Endothelial cell of umbilical vein (primary cell): ENCODE measurements around the gene LZTS2. TPM values are rescaled to one million over a fixed set of nuclear protein-coding genes. Genes with fewer than 3 reads are reported as not detected.

ENCODE experiments used
- BruUV-seq: library from RNA; stranded (reverse); fragments of 400-500 nt; replicated peaks from 2 replicates; lab custom pipeline; 2021; lab: Mats Ljungman, UMichigan
- CTCF ChIA-PET: fragments of 300-600, 350-600 bp; sonication (Branson Sonifier 250); formaldehyde crosslinking; loops from one replicate; lab custom pipeline; 2021; ENCODE audit warnings: antibody characterized with exemption, inconsistent platforms; lab: Charles Lee
- POLR2A ChIA-PET: fragments of 300-600, 350-600 bp; sonication (Branson Sonifier 250); formaldehyde crosslinking; loops from one replicate; lab custom pipeline; 2021; ENCODE audit warnings: antibody characterized with exemption, inconsistent platforms; lab: Charles Lee
- DNase-seq: peaks from one replicate; pipeline ENCODE4 v3.0.0-alpha.2; 2011; ENCODE audit warnings: low read depth, low spot score
- FAIRE-seq: peaks from 2 replicates; lab custom pipeline; 2011; peaks lifted over from hg19 to GRCh38; lab: Jason Lieb, UNC
- H2AFZ ChIP-seq: 2 replicates; pipeline ENCODE4 v1.6.0; 2012; ENCODE audit warnings: low read depth, low read length, control low read depth, inconsistent platforms
- H3K27ac ChIP-seq: 2 replicates; pipeline ENCODE4 v1.5.1; 2011; ENCODE audit warnings: low read depth, mild to moderate bottlenecking, control low read depth, low read length, moderate library complexity; ENCODE audit not compliant: insufficient read depth
- H3K27me3 ChIP-seq, 2 experiments: 2 replicates each; pipeline versions ENCODE4 v1.6.0 to v1.6.1; 2011; ENCODE audit warnings: low read length in 2 of 2, mixed read lengths in 1 of 2; ENCODE audit not compliant: control insufficient read depth in 2 of 2, insufficient read depth in 2 of 2
- H3K36me3 ChIP-seq, 2 experiments: 2 replicates in 1 of 2; 3 replicates in 1 of 2; pipeline ENCODE4 v1.5.1; 2011; ENCODE audit warnings: low read length in 2 of 2, mild to moderate bottlenecking in 1 of 2, moderate library complexity in 1 of 2; ENCODE audit not compliant: control insufficient read depth in 2 of 2, insufficient read depth in 2 of 2; ENCODE audit errors: extremely low read depth in 1 of 2
- H3K4me1 ChIP-seq: 3 replicates; pipeline ENCODE4 v1.5.1; 2011; ENCODE audit warnings: mild to moderate bottlenecking, low read length; ENCODE audit not compliant: control insufficient read depth, insufficient read depth; ENCODE audit errors: extremely low read depth
- H3K4me2 ChIP-seq: 2 replicates; pipeline ENCODE4 v1.6.1; 2011; ENCODE audit warnings: low read length, control low read depth, mixed read lengths; ENCODE audit not compliant: insufficient read depth
- H3K4me3 ChIP-seq, 3 experiments: fragments of 200-600 bp in 1 of 3; sonication (generic), shearing (Covaris generic) in 1 of 3; replicated peaks in 1 of 3; 2 replicates each; pipeline ENCODE4 v1.5.1; 2011 to 2016; ENCODE audit warnings: control low read depth in 3 of 3, low read length in 3 of 3, mild to moderate bottlenecking in 2 of 3, inconsistent platforms in 1 of 3, low read depth in 1 of 3, moderate library complexity in 1 of 3; ENCODE audit not compliant: insufficient read depth in 1 of 3
- H3K79me2 ChIP-seq: 2 replicates; pipeline ENCODE4 v1.6.0; 2012; ENCODE audit warnings: low read length, inconsistent platforms; ENCODE audit not compliant: control insufficient read depth, insufficient read depth
- H3K9ac ChIP-seq: replicated peaks from 2 replicates; pipeline ENCODE3; 2011; ENCODE audit warnings: low read length, control low read depth; ENCODE audit not compliant: insufficient read depth; ENCODE audit errors: extremely low read depth
- H3K9me1 ChIP-seq: replicated peaks from 3 replicates; pipeline ENCODE4 v1.6.0; 2011; ENCODE audit warnings: mild to moderate bottlenecking, low read length; ENCODE audit not compliant: control insufficient read depth, insufficient read depth; ENCODE audit errors: extremely low read depth
- H3K9me3 ChIP-seq: replicated peaks from 2 replicates; pipeline ENCODE4 v1.5.1; 2012; ENCODE audit warnings: low read length, inconsistent platforms; ENCODE audit not compliant: control insufficient read depth, insufficient read depth
- H4K20me1 ChIP-seq: replicated peaks from 2 replicates; pipeline ENCODE3; 2011; ENCODE audit warnings: mild to moderate bottlenecking, low read length; ENCODE audit not compliant: control insufficient read depth, insufficient read depth; ENCODE audit errors: extremely low read depth
- CTCF ChIP-seq, 2 donors: IDR thresholded peaks; 1 replicate in 1 of 2; 2 replicates in 1 of 2; pipeline ENCODE4 v1.5.1; 2011; ENCODE audit warnings: low read length in 2 of 2, mild to moderate bottlenecking in 2 of 2, moderate library complexity in 2 of 2, control low read depth in 1 of 2, inconsistent platforms in 1 of 2, low read depth in 1 of 2; ENCODE audit not compliant: insufficient read depth in 1 of 2; ENCODE audit errors: extremely low read depth in 1 of 2
- EZH2 ChIP-seq: IDR thresholded peaks from 2 replicates; pipeline ENCODE4 v1.6.1; 2012; ENCODE audit warnings: borderline replicate concordance, low read depth, mild to moderate bottlenecking, moderate library complexity, low read length, inconsistent platforms; ENCODE audit not compliant: severe bottlenecking
- FOS ChIP-seq: IDR thresholded peaks from 2 replicates; pipeline ENCODE4 v1.6.1; 2011; ENCODE audit warnings: mild to moderate bottlenecking, low read length, moderate library complexity, borderline replicate concordance; ENCODE audit not compliant: insufficient read depth
- GATA2 ChIP-seq: IDR thresholded peaks from 2 replicates; pipeline ENCODE4 v1.7.0; 2011; ENCODE audit warnings: low read depth, mild to moderate bottlenecking, moderate library complexity, mixed read lengths, low read length; ENCODE audit not compliant: insufficient read length, insufficient read depth
- JUN ChIP-seq: IDR thresholded peaks from 2 replicates; pipeline ENCODE4 v1.6.1; 2011; ENCODE audit warnings: borderline replicate concordance, low read depth; ENCODE audit not compliant: insufficient read length, insufficient read depth
- MYC ChIP-seq: IDR thresholded peaks from one replicate; pipeline ENCODE4 v1.6.1; 2011; ENCODE audit warnings: mild to moderate bottlenecking, low read depth, low read length
- POLR2A ChIP-seq: IDR thresholded peaks from 2 replicates; pipeline ENCODE4 v1.6.1; 2012; ENCODE audit warnings: low read depth, mild to moderate bottlenecking, control low read depth, low read length
- POLR2AphosphoS5 ChIP-seq: IDR thresholded peaks from 2 replicates; pipeline ENCODE4 v1.6.1; 2012; ENCODE audit warnings: low read depth, mild to moderate bottlenecking, control low read depth, low read length, moderate library complexity; ENCODE audit not compliant: insufficient read depth
- dilution Hi-C: fragments of 300-500 bp; cut with MboI; formaldehyde crosslinking; loops from one replicate; pipeline ENCODE4 v1.15.0; 2019; ENCODE audit warnings: low sequenced_read_pairs; ENCODE audit not compliant: extremely low pct_ligation_motif_present
- intact Hi-C: fragments of 100-400 bp; cut with micrococcal nuclease; formaldehyde crosslinking; loops from one replicate; pipeline ENCODE4 v1.10.0; 2022
- polyA plus RNA-seq, 4 experiments: library from polyadenylated mRNA; depleted of rRNA in 3 of 4; stranded (reverse) in 3 of 4; unstranded in 1 of 4; fragments of >200 nt; gene quantifications; 2 replicates each; pipeline versions ENCODE4 v1.2.1 to v1.2.3, GENCODE V29; 2011 to 2012; ENCODE audit warnings: missing spikeins in 1 of 4
- total RNA-seq: library from RNA; stranded (reverse); gene quantifications from 2 replicates; pipeline ENCODE4 v1.2.3, GENCODE V29; 2021
- TF ChIP-seq, protein P1 (sequence below): IDR thresholded peaks from 2 replicates; pipeline ENCODE4 v1.6.1; 2011; ENCODE audit not compliant: insufficient read depth, insufficient read length

The LZTS2 gene
- total and polyA plus RNA-seq, 2 donors (not counting 3 experiments of a cell fraction or from before 2014, with no cell fraction given), result 70.8 to 79.5 TPM

DNA sequence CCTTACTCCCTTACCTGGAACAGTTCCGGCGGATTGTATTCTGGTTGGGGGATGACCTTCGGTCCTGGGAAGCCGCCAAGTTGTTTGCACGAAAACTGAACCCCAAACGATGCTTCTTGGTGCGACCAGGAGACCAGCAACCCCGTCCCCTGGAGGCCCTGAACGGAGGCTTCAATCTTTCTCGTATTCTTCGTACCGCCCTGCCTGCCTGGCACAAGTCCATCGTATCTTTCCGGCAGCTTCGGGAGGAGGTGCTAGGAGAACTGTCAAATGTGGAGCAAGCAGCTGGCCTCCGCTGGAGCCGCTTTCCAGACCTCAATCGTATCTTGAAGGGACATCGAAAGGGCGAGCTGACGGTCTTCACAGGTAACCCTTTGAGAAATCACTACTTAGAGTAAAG is 10.5 kb upstream of the LZTS2 start:
- ChIA-PET POLR2A (no interaction called here), CTCF (interaction anchor here (0.6 to 3.8 kb wide), 3 partner anchors 9 to 30 kb away, joined by 3 to 15 read pairs (median 4); partner anchors contain the start of gene SEMA4G)
- Histone ChIP-seq H3K27ac (no peak overlapping the region), H3K4me1 (peaks cover 12% of the 10 kb centered on the region), H3K4me3 (no peak overlapping the region), H3K9me1 (no peaks in the 10 kb centered on the region), H3K4me2 (no peak overlapping the region), H2AFZ (no peak overlapping the region), H3K79me2 (peaks cover 30% of the 10 kb centered on the region), H3K9me3 (no peaks in the 10 kb centered on the region), H4K20me1 (no peaks in the 10 kb centered on the region), H3K27me3 (no peaks in the 10 kb centered on the region), H3K36me3 (peaks cover 3 to 14% of the 10 kb centered on the region in 2 experiments), H3K9ac (no peak overlapping the region)
- intact Hi-C loops (no loop called here), dilution Hi-C loops (no loop called here)
- no peak for DNase-seq
- no TSS peak for BruUV-seq
- FAIRE-seq, result no peak
- no peak for TF ChIP-seq FOS
- no peak for TF ChIP-seq MYC
- no peak for TF ChIP-seq JUN
- no peak for TF ChIP-seq POLR2A
- no peak for TF ChIP-seq EZH2
- TF ChIP-seq, protein P1, sequence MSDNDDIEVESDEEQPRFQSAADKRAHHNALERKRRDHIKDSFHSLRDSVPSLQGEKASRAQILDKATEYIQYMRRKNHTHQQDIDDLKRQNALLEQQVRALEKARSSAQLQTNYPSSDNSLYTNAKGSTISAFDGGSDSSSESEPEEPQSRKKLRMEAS, result no peak
- TF ChIP-seq CTCF (IDR thresholded peaks at IDR 0.05; ENCODE audit: extremely low read depth in 1 of 2, insufficient read depth in 1 of 2, low read depth in 1 of 2, low read length in 2 of 2), result no peak
- TF ChIP-seq GATA2, result no peak
- no peak for TF ChIP-seq POLR2AphosphoS5
